Vagina (tissue), 2 donors: ENCODE measurements around the gene BRINP3. TPM values are rescaled to one million over a fixed set of nuclear protein-coding genes. Genes with fewer than 3 reads are reported as not detected.

Experiments
- DNase-seq, 2 donors: peaks; one replicate each; pipeline ENCODE4 v3.0.0-alpha.2; 2017; ENCODE audit errors: extremely low spot score in 2 of 2
- H3K27ac ChIP-seq: fragments of 200-600 bp; sonication (generic); one replicate; pipeline ENCODE4 v1.5.1; 2019
- H3K27me3 ChIP-seq: fragments of 200-600 bp; sonication (generic); one replicate; pipeline ENCODE4 v1.5.1; 2019
- H3K36me3 ChIP-seq, 2 donors: fragments of 200-600 bp; sonication (generic); one replicate each; pipeline ENCODE4 v1.5.1; 2017 to 2019
- H3K4me1 ChIP-seq: fragments of 200-600 bp; sonication (generic); one replicate; pipeline ENCODE4 v1.5.1; 2019
- H3K4me3 ChIP-seq, 2 donors: fragments of 200-600 bp; sonication (generic); 1 replicate in 1 of 2; 2 replicates in 1 of 2; pipeline ENCODE4 v1.5.1; 2016 to 2019
- H3K9me3 ChIP-seq: fragments of 200-600 bp; sonication (generic); one replicate; pipeline ENCODE4 v1.5.1; 2019
- CTCF ChIP-seq, 3 experiments: fragments of 450-650 bp in 2 of 3; fragments of 200-600 bp in 1 of 3; sonication (generic) in 1 of 3; IDR thresholded peaks; one replicate each; pipeline ENCODE4 v1.5.1; 2017 to 2019; ENCODE audit warnings: antibody characterized with exemption in 3 of 3, mild to moderate bottlenecking in 2 of 3, moderate library complexity in 2 of 3
- POLR2A ChIP-seq, 2 donors: fragments of 450-650 bp; IDR thresholded peaks; one replicate each; pipeline ENCODE4 v1.6.1; 2017; ENCODE audit warnings: antibody characterized with exemption in 2 of 2, mild to moderate bottlenecking in 2 of 2, moderate library complexity in 2 of 2
- POLR2AphosphoS5 ChIP-seq, 2 donors: sonication (generic); formaldehyde crosslinking; IDR thresholded peaks; one replicate each; pipeline ENCODE4 v1.9.0; 2017; ENCODE audit warnings: antibody characterized with exemption in 2 of 2, mild to moderate bottlenecking in 2 of 2, low read depth in 1 of 2; ENCODE audit not compliant: insufficient read depth in 1 of 2
- intact Hi-C: fragments of 100-400 bp; cut with DNase I; formaldehyde crosslinking; loops from one replicate; pipeline ENCODE4 v1.15.1; 2023
- total RNA-seq: library from RNA; depleted of rRNA; stranded (reverse); fragments of >200 nt; gene quantifications from one replicate; pipeline ENCODE4 v1.2.3, GENCODE V29; 2016

The BRINP3 gene
- total RNA-seq, 1 donor from 2014 or later, result not detected

- H3K4me3 ChIP-seq, result no peak overlapping the region
- H3K27me3 ChIP-seq, result no peaks in the 10 kb centered on the region
- H3K9me3 ChIP-seq, result no peaks in the 10 kb centered on the region
- H3K27ac ChIP-seq, result no peak overlapping the region
- no peak for DNase-seq
- no peak for TF ChIP-seq POLR2AphosphoS5 (IDR thresholded peaks at IDR 0.05; ENCODE audit: insufficient read depth in 1 of 2, low read depth in 1 of 2)
- TF ChIP-seq POLR2A (IDR thresholded peaks at IDR 0.05), result no peak
- TF ChIP-seq CTCF (IDR thresholded peaks at IDR 0.05), result no peak
- intact Hi-C loops, result no loop called here
- no peaks in the 10 kb centered on the region for H3K4me1 ChIP-seq
- no peaks in the 10 kb centered on the region for H3K36me3 ChIP-seq
Measured at GRCh38 chr1:190327271-190327670, 150.4 kb downstream of the BRINP3 start.

GRCh38 chr1:190323530-190323929 is 154.1 kb downstream of the BRINP3 start:
- intact Hi-C loops, result no loop called here
- H3K4me3 ChIP-seq, result no peak overlapping the region
- H3K9me3 ChIP-seq, result no peaks in the 10 kb centered on the region
- H3K27ac ChIP-seq, result no peak overlapping the region
- no peaks in the 10 kb centered on the region for H3K4me1 ChIP-seq
- H3K36me3 ChIP-seq, result no peaks in the 10 kb centered on the region
- TF ChIP-seq POLR2AphosphoS5 (IDR thresholded peaks at IDR 0.05; ENCODE audit: insufficient read depth in 1 of 2, low read depth in 1 of 2), result no peak
- TF ChIP-seq POLR2A (IDR thresholded peaks at IDR 0.05), result no peak
- TF ChIP-seq CTCF (IDR thresholded peaks at IDR 0.05), result no peak
- H3K27me3 ChIP-seq, result no peaks in the 10 kb centered on the region
- DNase-seq, result no peak

- DNase-seq, result no peak
- H3K4me1 ChIP-seq, result no peaks in the 10 kb centered on the region
- H3K4me3 ChIP-seq, result no peak overlapping the region
- no peak for TF ChIP-seq CTCF (IDR thresholded peaks at IDR 0.05)
- no peak for TF ChIP-seq POLR2A (IDR thresholded peaks at IDR 0.05)
- no peak for TF ChIP-seq POLR2AphosphoS5 (IDR thresholded peaks at IDR 0.05; ENCODE audit: insufficient read depth in 1 of 2, low read depth in 1 of 2)
- intact Hi-C loops, result no loop called here
- no peaks in the 10 kb centered on the region for H3K9me3 ChIP-seq
- no peaks in the 10 kb centered on the region for H3K27me3 ChIP-seq
- no peaks in the 10 kb centered on the region for H3K36me3 ChIP-seq
- no peak overlapping the region for H3K27ac ChIP-seq
Measured at GRCh38 chr1:190322274-190322673, 155.4 kb downstream of the BRINP3 start.

GRCh38 chr1:190320952-190321351 is 156.7 kb downstream of the BRINP3 start:
- Histone ChIP-seq H3K4me3 (no peak overlapping the region), H3K9me3 (no peaks in the 10 kb centered on the region), H3K36me3 (no peaks in the 10 kb centered on the region), H3K4me1 (no peaks in the 10 kb centered on the region), H3K27me3 (no peaks in the 10 kb centered on the region), H3K27ac (no peak overlapping the region)
- DNase-seq, result no peak
- intact Hi-C loops, result no loop called here
- TF ChIP-seq POLR2A (IDR thresholded peaks at IDR 0.05) (no peak), POLR2AphosphoS5 (IDR thresholded peaks at IDR 0.05; ENCODE audit: insufficient read depth in 1 of 2, low read depth in 1 of 2) (no peak), CTCF (IDR thresholded peaks at IDR 0.05) (no peak)

- no peak for TF ChIP-seq CTCF (IDR thresholded peaks at IDR 0.05)
- no peak for TF ChIP-seq POLR2AphosphoS5 (IDR thresholded peaks at IDR 0.05; ENCODE audit: insufficient read depth in 1 of 2, low read depth in 1 of 2)
- no peak for TF ChIP-seq POLR2A (IDR thresholded peaks at IDR 0.05)
- no peak overlapping the region for H3K4me3 ChIP-seq
- no peak overlapping the region for H3K27ac ChIP-seq
- DNase-seq, result no peak
- no peaks in the 10 kb centered on the region for H3K4me1 ChIP-seq
- no peaks in the 10 kb centered on the region for H3K9me3 ChIP-seq
- intact Hi-C loops, result no loop called here
- no peaks in the 10 kb centered on the region for H3K36me3 ChIP-seq
- no peaks in the 10 kb centered on the region for H3K27me3 ChIP-seq
Measured at GRCh38 chr1:190312763-190313162, 164.9 kb downstream of the BRINP3 start.
